Ovary (tissue), 9 donors: Measurements from ENCODE around the gene WNT7B. TPM values are rescaled to one million over a fixed set of nuclear protein-coding genes. Genes with fewer than 3 reads are reported as not detected.

Experiments used
- DNase-seq, 5 donors: peaks; one replicate each; pipeline ENCODE4 v3.0.0-alpha.2; 2019 to 2020
- H3K27ac ChIP-seq, 2 donors: fragments of 200-600 bp; one replicate each; pipeline versions ENCODE4 v1.5.1 to v1.8.0; 2019 to 2022
- H3K27me3 ChIP-seq: fragments of 200-600 bp; one replicate; pipeline ENCODE4 v1.8.0; 2022
- H3K36me3 ChIP-seq: fragments of 200-600 bp; sonication (generic); one replicate; pipeline ENCODE4 v1.5.1; 2019
- H3K4me1 ChIP-seq: one replicate; pipeline ENCODE4 v1.8.1; 2013; ENCODE audit warnings: mild to moderate bottlenecking, moderate library complexity; ENCODE audit not compliant: insufficient read depth
- H3K4me3 ChIP-seq: fragments of 200-600 bp; sonication (generic); one replicate; pipeline ENCODE4 v1.5.1; 2017
- H3K9me3 ChIP-seq, 2 donors: fragments of 200-600 bp in 1 of 2; sonication (generic) in 1 of 2; one replicate each; pipeline versions ENCODE4 v1.5.1 to v1.8.1; 2013 to 2019; ENCODE audit warnings: mild to moderate bottlenecking in 1 of 2, moderate library complexity in 1 of 2
- CTCF ChIP-seq, 3 donors: fragments of 450-650 bp in 2 of 3; fragments of 200-600 bp in 1 of 3; IDR thresholded peaks; one replicate each; pipeline versions ENCODE4 v1.5.1 to v1.8.0; 2016 to 2022; ENCODE audit warnings: antibody characterized with exemption in 3 of 3, mild to moderate bottlenecking in 1 of 3
- EP300 ChIP-seq: sonication (generic); formaldehyde crosslinking; IDR thresholded peaks from one replicate; pipeline ENCODE4 v1.6.1; 2017; ENCODE audit warnings: antibody characterized with exemption
- POLR2A ChIP-seq: fragments of 450-650 bp; IDR thresholded peaks from one replicate; pipeline ENCODE4 v1.6.1; 2017; ENCODE audit warnings: antibody characterized with exemption, mild to moderate bottlenecking, moderate library complexity
- WGBS, 3 donors: extraction: QIAGEN DNeasy Blood & Tissue Kit in 1 of 3; methylation state at CpG; one replicate each; pipeline versions ENCODE4 v1.1.5 to v1.1.7; 2013 to 2017; 5-methylcytosine and 5-hydroxymethylcytosine counted together
- intact Hi-C, 4 donors: fragments of 100-400 bp; cut with DNase I; formaldehyde crosslinking; loops; one replicate each; pipeline versions ENCODE4 v1.11.0 to v1.15.1; 2022 to 2023
- polyA plus RNA-seq, 2 donors: library from polyadenylated mRNA; stranded (reverse); fragments of 200-250 nt in 1 of 2; fragments of 350-450 nt in 1 of 2; fragmentation: Illumina TruSeq in 1 of 2; extraction: RNeasy Lipid Tissue Mini Kit (QIAGEN cat#74804) in 1 of 2; gene quantifications; one replicate each; pipeline ENCODE4 v1.2.3, GENCODE V29; 2013 to 2014
- total RNA-seq, 7 donors: library from RNA; depleted of rRNA in 2 of 7; stranded (reverse); fragments of >200 nt in 2 of 7; fragmentation: NEBNext Ultra II Directional in 3 of 7; extraction: Animal tissue kit (Norgen Biotek cat#: 25700) in 3 of 7; gene quantifications; one replicate each; pipeline versions ENCODE4 v1.1.0 to v1.2.4, GENCODE V29; 2016 to 2023
- donor health status: DM: no; HTN: no; CAD: no; lungs with moderate emphysema.
- donor health status: DM: no; HTN: no; CAD: no.
- donor health status: Bipolar disorder and iron deficiency.
- donor health status: DM: yes; HTN: yes; CAD: no.
- donor health status: DM: no; HTN: no; CAD: no.
- donor health status: DM: yes; HTN: yes; CAD: no.

The WNT7B gene
- total and polyA plus RNA-seq, 9 donors: 0.22 to 2.5 (median 0.59) TPM; not detected in 5

- Histone ChIP-seq H3K9me3 (no peaks in the 10 kb centered on the region), H3K27ac (no peak overlapping the region), H3K4me3 (no peak overlapping the region), H3K4me1 (peaks cover 6% of the 10 kb centered on the region), H3K36me3 (no peaks in the 10 kb centered on the region), H3K27me3 (no peaks in the 10 kb centered on the region)
- 93 to 96% (median 95%) methylated on average over 2 of the region's 2 CpGs for WGBS, 3 donors
- DNase-seq: no peak
- intact Hi-C loops: no loop called here
- TF ChIP-seq CTCF (IDR thresholded peaks at IDR 0.05) (no peak), EP300 (no peak), POLR2A (no peak)
Measured at GRCh38 chr22:45980268-45980570, 3.3 kb upstream of the WNT7B start.

- WGBS, 3 donors: 0 to 2% (median 1%) methylated on average over 21 to 26 of the region's 26 CpGs
- Histone ChIP-seq H3K4me3 (peak overlapping the region; percentile 45), H3K27ac (no peak overlapping the region), H3K4me1 (peaks cover 6% of the 10 kb centered on the region), H3K27me3 (no peaks in the 10 kb centered on the region), H3K36me3 (no peaks in the 10 kb centered on the region), H3K9me3 (no peaks in the 10 kb centered on the region)
- intact Hi-C loops: no loop called here
- TF ChIP-seq CTCF (IDR thresholded peaks at IDR 0.05) (no peak), EP300 (no peak), POLR2A (no peak)
- DNase-seq: no peak
Measured at GRCh38 chr22:45978275-45978713, 1.3 kb upstream of the WNT7B start.

- H3K4me3 ChIP-seq: no peak overlapping the region
- H3K27me3 ChIP-seq: no peaks in the 10 kb centered on the region
- intact Hi-C loops: loop anchor here in 1 of 4 donors (2.0 kb wide), 1 partner anchor 399 kb away; no protein-coding TSS in a partner anchor
Measured at GRCh38 chr22:45977551-45978274, 751 bp upstream of the WNT7B start.

GRCh38 chr22:45976254-45977002, 534 bp downstream of the WNT7B start:
- intact Hi-C loops: loop anchor here in 1 of 4 donors (2.0 kb wide), 1 partner anchor 398 kb away; no protein-coding TSS in a partner anchor
- H3K4me1 ChIP-seq: peaks cover 9% of the 10 kb centered on the region
- H3K27me3 ChIP-seq: peaks cover 4% of the 10 kb centered on the region
- DNase-seq: no peak
- WGBS, 3 donors: 0 to 1% (median 0%) methylated on average over 3 to 94 of the region's 94 CpGs
- no peak overlapping the region for H3K4me3 ChIP-seq
- no peak overlapping the region for H3K27ac ChIP-seq
- no peaks in the 10 kb centered on the region for H3K9me3 ChIP-seq
- H3K36me3 ChIP-seq: no peaks in the 10 kb centered on the region
- no peak for TF ChIP-seq EP300
- no peak for TF ChIP-seq CTCF (IDR thresholded peaks at IDR 0.05)
- TF ChIP-seq POLR2A: no peak

More at GRCh38 chr22:45977551-45978274, 751 bp upstream of the WNT7B start:
- WGBS, 3 donors: 2% methylated on average over 26 to 29 of the region's 29 CpGs
- DNase-seq: no peak
- no peaks in the 10 kb centered on the region for H3K9me3 ChIP-seq
- TF ChIP-seq EP300 (no peak), POLR2A (no peak), CTCF (IDR thresholded peaks at IDR 0.05) (no peak)
- no peaks in the 10 kb centered on the region for H3K36me3 ChIP-seq
- H3K27ac ChIP-seq: no peak overlapping the region
- peaks cover 6% of the 10 kb centered on the region for H3K4me1 ChIP-seq
